A375 (cell line): ENCODE data around the gene SLC16A12. TPM values are rescaled to one million over a fixed set of nuclear protein-coding genes. Genes with fewer than 3 reads are reported as not detected.

Experiments used
- total RNA-seq: library from RNA; depleted of rRNA; stranded (reverse); fragments of >200 nt; shearing (Covaris generic); gene quantifications from 2 replicates; pipeline ENCODE4 v1.2.3, GENCODE V29; 2014; rRNA removed

The SLC16A12 gene, protein sequence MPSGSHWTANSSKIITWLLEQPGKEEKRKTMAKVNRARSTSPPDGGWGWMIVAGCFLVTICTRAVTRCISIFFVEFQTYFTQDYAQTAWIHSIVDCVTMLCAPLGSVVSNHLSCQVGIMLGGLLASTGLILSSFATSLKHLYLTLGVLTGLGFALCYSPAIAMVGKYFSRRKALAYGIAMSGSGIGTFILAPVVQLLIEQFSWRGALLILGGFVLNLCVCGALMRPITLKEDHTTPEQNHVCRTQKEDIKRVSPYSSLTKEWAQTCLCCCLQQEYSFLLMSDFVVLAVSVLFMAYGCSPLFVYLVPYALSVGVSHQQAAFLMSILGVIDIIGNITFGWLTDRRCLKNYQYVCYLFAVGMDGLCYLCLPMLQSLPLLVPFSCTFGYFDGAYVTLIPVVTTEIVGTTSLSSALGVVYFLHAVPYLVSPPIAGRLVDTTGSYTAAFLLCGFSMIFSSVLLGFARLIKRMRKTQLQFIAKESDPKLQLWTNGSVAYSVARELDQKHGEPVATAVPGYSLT
- total RNA-seq, result 0.05 TPM in 1 of 2 replicates, not detected in the other

DNA sequence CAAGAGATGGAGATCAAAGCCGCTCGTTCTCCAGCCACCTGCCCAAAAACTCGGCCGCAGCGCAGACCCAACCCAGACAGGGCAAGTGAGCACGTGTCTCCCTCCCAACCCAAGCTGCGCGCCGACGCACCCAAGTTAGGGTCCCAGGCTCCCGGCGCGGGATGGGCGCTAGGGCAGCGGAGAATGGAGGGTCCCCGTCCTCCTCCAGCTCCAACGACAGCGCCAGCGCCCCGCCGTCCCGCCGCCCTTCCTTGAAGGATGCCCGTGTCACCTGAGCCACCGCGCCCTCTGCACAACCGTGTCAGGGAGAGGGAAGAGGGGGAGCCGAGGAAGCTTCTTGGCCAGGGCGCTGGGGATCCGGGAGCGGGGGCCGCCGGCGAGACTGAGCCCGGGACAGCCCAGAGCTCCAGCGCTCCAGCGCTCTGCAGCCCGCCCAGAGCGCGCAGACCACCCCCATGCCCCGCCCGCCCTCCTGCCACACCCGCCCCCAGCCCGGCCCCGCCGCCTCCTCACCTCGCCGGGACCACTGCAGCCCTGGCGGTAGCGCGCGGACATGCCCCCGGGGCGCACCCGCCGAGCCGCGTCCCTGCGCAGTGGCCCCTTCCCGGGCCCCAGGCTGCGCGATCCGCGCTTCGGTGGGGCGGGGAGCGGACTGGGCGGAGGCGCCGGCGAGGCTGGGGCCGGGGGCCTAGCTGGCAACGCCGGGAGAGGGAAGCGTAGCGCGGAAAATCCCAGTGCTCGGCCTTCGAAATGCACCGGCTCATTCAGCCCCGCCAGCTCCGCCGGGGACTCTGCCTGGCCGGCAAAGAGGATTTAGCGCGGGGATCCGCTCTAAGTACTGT lies at the start of gene SLC16A12:
SLC16A12 (minus strand) TSS at position 424 of the 842 bp plus-strand sequence. CDS start 73,016 bp downstream, outside the sequence.

DNA sequence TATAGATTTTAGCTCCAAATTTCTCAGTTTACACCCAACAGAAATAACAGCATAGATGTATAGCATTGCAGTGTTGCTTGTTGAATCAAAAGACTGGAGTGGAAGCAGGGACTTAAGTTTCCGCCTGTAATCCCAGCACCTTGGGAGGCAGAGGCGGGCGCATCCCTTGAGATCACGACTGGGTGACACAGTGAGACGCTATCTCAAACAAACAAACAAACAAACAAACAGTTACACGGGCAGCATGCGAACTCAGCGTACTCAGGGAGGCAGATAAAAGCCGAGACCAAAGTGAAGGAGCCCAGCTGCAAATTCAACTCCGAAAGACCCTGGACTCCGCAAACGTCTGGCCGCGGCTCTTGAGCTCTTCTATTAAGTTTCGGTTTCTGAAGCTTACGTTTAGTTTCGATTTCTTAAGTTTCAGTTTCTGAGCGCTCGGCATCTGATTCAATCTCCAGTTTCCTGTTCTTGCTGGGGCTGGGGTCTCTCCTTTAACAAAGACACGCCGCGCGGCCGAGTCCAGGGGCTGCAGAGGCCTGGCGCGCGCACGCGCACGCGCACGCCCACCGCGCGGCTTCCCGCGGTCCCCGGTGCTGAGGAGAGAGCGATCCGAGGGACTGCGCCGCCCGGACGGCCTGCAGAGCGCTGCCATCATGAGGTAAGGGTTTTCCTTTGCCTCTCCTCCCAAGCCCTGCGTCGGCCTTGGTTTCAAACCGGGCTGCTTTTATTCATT lies 121.1 kb downstream of the SLC16A12 start, which contains the start of gene IFIT5:
IFIT5 (plus strand) TSS at position 423 of the 733 bp plus-strand sequence; CDS start at position 654, 231 bp downstream.

DNA sequence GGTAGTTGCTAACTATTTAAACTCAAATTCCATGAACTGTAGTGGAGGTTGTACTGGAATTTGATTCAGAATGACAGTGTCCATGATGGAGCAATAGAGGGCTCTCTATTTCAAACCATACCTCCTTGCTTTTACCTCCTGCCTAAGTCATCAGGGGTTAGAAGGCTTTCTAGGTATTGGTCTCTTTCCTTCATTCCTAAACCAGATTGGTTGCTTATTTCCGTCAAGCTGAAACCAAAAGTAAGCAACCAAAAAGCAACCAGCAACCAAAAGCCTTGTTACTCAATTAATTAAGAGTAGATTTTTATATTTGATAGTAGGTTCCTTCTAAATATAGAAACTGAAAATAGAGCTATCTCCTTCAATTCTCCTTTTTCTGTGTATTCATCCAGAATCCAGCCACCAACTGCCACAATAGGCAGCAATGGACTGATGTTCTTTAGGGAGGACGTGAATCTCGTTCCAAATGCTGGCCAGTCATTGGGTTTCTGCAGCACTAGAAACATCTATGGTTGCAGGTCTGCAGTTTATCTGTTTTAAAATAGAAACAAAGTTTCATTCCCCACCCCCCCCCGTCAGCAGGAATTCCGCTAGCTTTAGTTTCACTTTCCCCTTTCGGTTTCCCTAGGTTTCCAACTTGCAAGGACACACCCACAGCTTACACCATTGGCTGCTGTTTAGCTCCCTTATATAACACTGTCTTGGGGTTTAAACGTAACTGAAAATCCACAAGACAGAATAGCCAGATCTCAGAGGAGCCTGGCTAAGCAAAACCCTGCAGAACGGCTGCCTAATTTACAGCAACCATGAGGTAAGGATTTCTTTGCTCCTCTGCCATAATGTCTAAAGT lies 143.3 kb downstream of the SLC16A12 start, which contains the start of gene IFIT1:
IFIT1 (plus strand) TSS at position 717 of the 850 bp plus-strand sequence; CDS start at position 807, 90 bp downstream.

Other genes starting within 250 kb of the SLC16A12 start
- 1.9 and 2.7 TPM in 2 replicates for gene IFIT2, start 233.5 kb downstream of the SLC16A12 start, total RNA-seq
- 4.3 and 6.6 TPM in 2 replicates for gene IFIT3, start 207.6 kb downstream of the SLC16A12 start, total RNA-seq
- not detected in 2 replicates for gene IFIT1B, start 157.5 kb downstream of the SLC16A12 start, total RNA-seq
- 0.79 and 2.8 TPM in 2 replicates for gene IFIT1, start 143.0 kb downstream of the SLC16A12 start, total RNA-seq
- 11.4 and 12.3 TPM in 2 replicates for gene IFIT5, start 121.0 kb downstream of the SLC16A12 start, total RNA-seq
- 1.9 and 5.6 TPM in 2 replicates for gene PANK1, start 109.6 kb upstream of the SLC16A12 start, total RNA-seq
- 22.4 and 24.6 TPM in 2 replicates for gene KIF20B, start 166.0 kb upstream of the SLC16A12 start, total RNA-seq